ENCODE results near the gene MFAP1. TPM values are rescaled to one million over a fixed set of nuclear protein-coding genes. Genes with fewer than 3 reads are reported as not detected.
"Not testable (repeated sequence)": the region's sequence is repeated elsewhere in the genome, so short reads cannot be mapped to it uniquely, and the experiment has no call there.

The MFAP1 gene
- total and polyA plus RNA-seq, 10 donors: 7.9 to 18.8 (median 15.9) TPM

DNA sequence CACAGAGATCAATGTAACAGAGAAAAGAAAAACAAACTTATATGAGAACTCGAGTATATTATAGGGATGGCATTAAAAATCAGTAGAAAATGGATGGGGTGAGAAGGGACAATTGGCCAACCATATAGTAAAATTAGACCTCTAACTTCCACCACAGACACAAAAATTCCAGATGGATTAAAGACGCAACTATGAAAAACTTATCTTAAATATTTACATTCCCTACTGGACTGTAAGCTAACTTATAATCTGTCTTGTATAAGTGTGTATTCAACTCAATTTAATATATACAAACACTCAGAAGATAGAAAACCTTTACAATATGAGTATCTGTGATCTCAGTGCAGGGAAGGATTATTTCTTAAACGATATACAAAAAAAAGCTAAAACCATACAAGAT lies 3.0 kb downstream of the MFAP1 start:
- intact Hi-C loops (cut with DNase I; ENCODE audit: low total_unique reads): no loop called here
- 84 to 92% (median 89%) methylated on average over 3 of the region's 3 CpGs for WGBS, 5 donors

GRCh38 chr15:43815064-43815463 lies 9.4 kb downstream of the MFAP1 start:
- H3K27ac ChIP-seq; H3K4me3 ChIP-seq; DNase-seq; H3K9me3 ChIP-seq; intact Hi-C loops (cut with DNase I; ENCODE audit: low total_unique reads); H3K27me3 ChIP-seq (replicated peaks in 1 of 7): not testable (repeated sequence)
- 93 to 99% (median 97%) methylated on average over 5 of the region's 5 CpGs for WGBS, 5 donors
- H3K36me3 ChIP-seq: peaks cover 16 to 87% (median 75%) of the 10 kb centered on the region in 6 donors
- peaks cover 0 to 28% (median 6%) of the 10 kb centered on the region in 6 donors for H3K4me1 ChIP-seq

More for the DNA sequence above, 3.0 kb downstream of the MFAP1 start:
- DNase-seq: no peak
- no peaks in the 10 kb centered on the region for H3K27me3 ChIP-seq (replicated peaks in 1 of 7)
- no peak overlapping the region for H3K4me3 ChIP-seq
- H3K36me3 ChIP-seq: peaks cover 3 to 44% (median 12%) of the 10 kb centered on the region in 6 donors
- no peak overlapping the region for H3K27ac ChIP-seq
- no peak for TF ChIP-seq POLR2AphosphoS5 (IDR thresholded peaks at IDR 0.05)
- TF ChIP-seq POLR2A (IDR thresholded peaks at IDR 0.05): no peak
- TF ChIP-seq CTCF (IDR thresholded peaks at IDR 0.05 in 8 of 11, conservative IDR thresholded peaks at IDR 0.05 in 3 of 11): no peak
- peaks cover 26 to 80% (median 63%) of the 10 kb centered on the region in 6 donors for H3K4me1 ChIP-seq
- H3K9me3 ChIP-seq: no peaks in the 10 kb centered on the region

- no peaks in the 10 kb centered on the region for H3K9me3 ChIP-seq
- intact Hi-C loops (cut with DNase I; ENCODE audit: low total_unique reads): no loop called here
- peak in 1 of 3 donors; percentile 31 for TF ChIP-seq POLR2AphosphoS5 (IDR thresholded peaks at IDR 0.05)
- TF ChIP-seq CTCF (IDR thresholded peaks at IDR 0.05 in 8 of 11, conservative IDR thresholded peaks at IDR 0.05 in 3 of 11): no peak
- no peaks in the 10 kb centered on the region for H3K27me3 ChIP-seq (replicated peaks in 1 of 7)
- no peak overlapping the region for H3K4me3 ChIP-seq
- peaks cover 4 to 34% (median 23%) of the 10 kb centered on the region in 6 donors for H3K4me1 ChIP-seq
- 55 to 71% (median 65%) methylated on average over 6 of the region's 6 CpGs for WGBS, 5 donors
- peaks cover 13 to 100% (median 99%) of the 10 kb centered on the region in 6 donors for H3K36me3 ChIP-seq
- H3K27ac ChIP-seq: peak overlapping the region in 7 of 8 donors; percentile 43 to 80 (median 69)
- no peak for DNase-seq
Observed at GRCh38 chr15:43808960-43809678, 15.4 kb downstream of the MFAP1 start.

DNA sequence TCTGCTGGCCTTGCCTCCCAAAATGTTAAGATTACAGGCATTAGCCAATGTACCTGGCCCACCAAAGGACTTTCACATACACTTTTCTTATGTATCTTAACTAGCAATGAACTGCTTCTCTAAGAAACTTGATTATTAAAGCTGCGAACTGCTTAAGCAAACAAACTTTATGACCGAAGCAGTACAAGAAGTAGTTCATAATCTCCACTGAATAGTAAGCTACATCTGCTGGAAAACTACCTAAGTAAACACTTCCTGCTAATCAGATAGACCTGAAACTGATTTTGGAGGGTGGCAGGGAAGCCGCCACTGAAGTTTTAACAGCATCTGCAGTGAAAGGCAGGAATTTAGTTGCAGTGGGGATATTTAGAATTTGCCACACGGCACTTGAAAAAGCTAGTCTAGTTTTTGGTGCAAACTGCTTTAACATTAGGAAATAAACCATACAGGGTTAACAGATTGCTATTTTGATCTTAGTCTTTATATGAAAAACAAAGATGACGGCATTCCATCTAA lies 16.0 kb downstream of the MFAP1 start:
- H3K27ac ChIP-seq: peak overlapping the region in 7 of 8 donors; percentile 38 to 80 (median 69)
- intact Hi-C loops (cut with DNase I; ENCODE audit: low total_unique reads): no loop called here
- no peaks in the 10 kb centered on the region for H3K27me3 ChIP-seq (replicated peaks in 1 of 7)
- 84 to 92% (median 86%) methylated on average over 5 of the region's 5 CpGs for WGBS, 5 donors
- H3K9me3 ChIP-seq: no peaks in the 10 kb centered on the region
- peaks cover 9 to 100% (median 98%) of the 10 kb centered on the region in 6 donors for H3K36me3 ChIP-seq
- peaks cover 4 to 34% (median 23%) of the 10 kb centered on the region in 6 donors for H3K4me1 ChIP-seq
- TF ChIP-seq POLR2AphosphoS5 (IDR thresholded peaks at IDR 0.05) (no peak), POLR2A (IDR thresholded peaks at IDR 0.05) (no peak), CTCF (IDR thresholded peaks at IDR 0.05 in 8 of 11, conservative IDR thresholded peaks at IDR 0.05 in 3 of 11) (no peak)
- no peak for DNase-seq
- H3K4me3 ChIP-seq: no peak overlapping the region

GRCh38 chr15:43802676-43803075 lies 21.8 kb downstream of the MFAP1 start:
- H3K9me3 ChIP-seq; intact Hi-C loops (cut with DNase I; ENCODE audit: low total_unique reads); DNase-seq; H3K27ac ChIP-seq; H3K4me3 ChIP-seq; H3K27me3 ChIP-seq (replicated peaks in 1 of 7): not testable (repeated sequence)
- WGBS, 5 donors: 93 to 98% (median 96%) methylated on average over 7 of the region's 7 CpGs
- Histone ChIP-seq H3K4me1 (peaks cover 6 to 41% (median 29%) of the 10 kb centered on the region in 6 donors), H3K36me3 (peaks cover 5 to 88% (median 60%) of the 10 kb centered on the region in 6 donors)

All from spleen (tissue), 11 donors.